Measurements from ENCODE around the gene FBLL1. TPM values are rescaled to one million over a fixed set of nuclear protein-coding genes. Genes with fewer than 3 reads are reported as not detected.

The FBLL1 gene
- polyA plus RNA-seq, 1 of the 3 experiments (the other 2 are of a cell fraction), result 4.4 TPM

DNA sequence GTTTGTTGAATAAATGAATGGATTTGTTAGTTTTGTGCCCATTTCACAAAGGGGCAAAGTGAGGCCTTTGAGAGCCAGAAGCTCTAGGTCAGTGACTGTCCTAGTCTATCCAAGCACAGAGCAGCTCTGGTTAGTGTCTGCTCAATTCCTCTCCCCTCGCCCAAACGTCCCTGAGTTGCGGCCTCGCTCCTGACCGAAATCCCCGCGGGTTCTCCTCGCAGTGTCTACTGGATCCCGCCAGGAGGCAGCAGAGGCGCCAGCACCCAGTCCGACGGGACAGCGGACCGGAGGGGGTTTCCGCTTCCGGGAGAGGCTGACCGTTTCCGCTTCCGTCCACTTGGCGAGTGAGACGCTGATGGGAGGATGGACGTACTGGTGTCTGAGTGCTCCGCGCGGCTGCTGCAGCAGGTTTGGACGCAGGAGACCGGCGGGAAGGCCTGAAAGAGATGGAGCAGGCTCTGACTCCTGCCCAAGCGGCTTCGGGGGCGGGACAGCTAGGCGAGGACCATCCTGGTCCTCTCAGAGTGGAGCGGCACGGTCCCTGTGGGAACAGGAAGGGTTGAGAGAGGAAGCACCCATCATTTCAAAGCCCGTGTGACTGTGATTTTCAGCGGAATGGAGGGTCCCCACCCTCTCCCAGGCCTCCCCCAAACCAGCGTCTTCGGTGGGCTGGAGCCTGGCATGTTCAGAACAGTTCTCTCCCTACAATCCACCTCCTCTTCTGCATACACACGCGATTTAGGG, 42.8 kb upstream of the FBLL1 start, which contains the start of gene RARS1:
Gene RARS1 (plus strand): TSS at position 336 of the 744 bp plus-strand sequence. CDS start 28 bp downstream, at position 364.
- peaks cover 27 to 42% of the 10 kb centered on the region in 2 experiments for H3K36me3 ChIP-seq (replicated peaks in 1 of 2; ENCODE audit: control insufficient read depth in 1 of 2, insufficient read depth in 2 of 2, low read length in 1 of 2)
- H3K4me2 ChIP-seq, result peak within 1 kb of the TSS; percentile 83
- H4K20me1 ChIP-seq (ENCODE audit: insufficient read depth), result peaks cover 7% of the 10 kb centered on the region
- H3K27ac ChIP-seq (ENCODE audit: low read depth in 2 of 2, low read length in 1 of 2), result peak within 1 kb of the TSS; percentile 83 to 90
- H3K4me3 ChIP-seq (ENCODE audit: low read depth in 2 of 2, low read length in 1 of 2), result peak within 1 kb of the TSS; percentile 86 to 98
- H3K79me2 ChIP-seq (ENCODE audit: insufficient read depth), result peaks cover 50% of the 10 kb centered on the region
- H3K9me2 ChIP-seq, result no peaks in the 10 kb centered on the region
- no peaks in the 10 kb centered on the region for H3K27me3 ChIP-seq (ENCODE audit: insufficient read depth)
- peaks cover 3% of the 10 kb centered on the region for H3F3A ChIP-seq (replicated peaks; ENCODE audit: insufficient read depth)
- no peaks in the 10 kb centered on the region for H3K9me3 ChIP-seq
- TF ChIP-seq CHD2 (IDR thresholded peaks at IDR 0.05; ENCODE audit: low read length, partially characterized antibody), result peak; percentile 89
- peak; percentile 16; the same call in 1 of the 2 replicates for TF ChIP-seq RFX5 (IDR thresholded peaks at IDR 0.05; ENCODE audit: low read length)
- no peak for TF ChIP-seq RXRA (IDR thresholded peaks at IDR 0.05; ENCODE audit: borderline replicate concordance, low read depth)
- peak; percentile 84; the same call in 1 of the 2 replicates for TF ChIP-seq SIN3A (IDR thresholded peaks at IDR 0.05; ENCODE audit: borderline replicate concordance, low read depth, low read length)
- no peak for TF ChIP-seq EP300 (IDR thresholded peaks at IDR 0.05; ENCODE audit: borderline replicate concordance in 1 of 2, low read depth in 1 of 2, low read length in 1 of 2)
- TF ChIP-seq TAF1 (IDR thresholded peaks at IDR 0.05; ENCODE audit: borderline replicate concordance, low read depth, low read length), result peak; percentile 91
- peak; percentile 84 for TF ChIP-seq ELF1 (IDR thresholded peaks at IDR 0.05)
- TF ChIP-seq FOSL2 (IDR thresholded peaks at IDR 0.05; ENCODE audit: borderline replicate concordance, low read depth), result no peak
- peak; percentile 99 for TF ChIP-seq POLR2AphosphoS5 (IDR thresholded peaks at IDR 0.05; ENCODE audit: low read depth, low read length)
- TF ChIP-seq SMC3 (IDR thresholded peaks at IDR 0.05; ENCODE audit: low read depth, low read length), result peak; percentile 83
- peak; percentile 67 for TF ChIP-seq RCOR1 (IDR thresholded peaks at IDR 0.05; ENCODE audit: low read length)
- TF ChIP-seq FOXJ3 (CRISPR knock-in tag; IDR thresholded peaks at IDR 0.05), result 0 out of 2 replicates have a peak, but pooled peaks have one; percentile 18
- peak; percentile 33; the same call in 1 of the 2 replicates for TF ChIP-seq YY1 (IDR thresholded peaks at IDR 0.05; ENCODE audit: low read depth)
- TF ChIP-seq, protein P1, sequence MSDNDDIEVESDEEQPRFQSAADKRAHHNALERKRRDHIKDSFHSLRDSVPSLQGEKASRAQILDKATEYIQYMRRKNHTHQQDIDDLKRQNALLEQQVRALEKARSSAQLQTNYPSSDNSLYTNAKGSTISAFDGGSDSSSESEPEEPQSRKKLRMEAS (IDR thresholded peaks at IDR 0.05; ENCODE audit: low read depth), result peak; percentile 90
- TF ChIP-seq MXI1 (IDR thresholded peaks at IDR 0.05; ENCODE audit: low read depth, low read length), result peak; percentile 66; the same call in 1 of the 2 replicates
- TF ChIP-seq GABPA (IDR thresholded peaks at IDR 0.05; ENCODE audit: low read depth), result peak; percentile 100
- TF ChIP-seq, protein P2, sequence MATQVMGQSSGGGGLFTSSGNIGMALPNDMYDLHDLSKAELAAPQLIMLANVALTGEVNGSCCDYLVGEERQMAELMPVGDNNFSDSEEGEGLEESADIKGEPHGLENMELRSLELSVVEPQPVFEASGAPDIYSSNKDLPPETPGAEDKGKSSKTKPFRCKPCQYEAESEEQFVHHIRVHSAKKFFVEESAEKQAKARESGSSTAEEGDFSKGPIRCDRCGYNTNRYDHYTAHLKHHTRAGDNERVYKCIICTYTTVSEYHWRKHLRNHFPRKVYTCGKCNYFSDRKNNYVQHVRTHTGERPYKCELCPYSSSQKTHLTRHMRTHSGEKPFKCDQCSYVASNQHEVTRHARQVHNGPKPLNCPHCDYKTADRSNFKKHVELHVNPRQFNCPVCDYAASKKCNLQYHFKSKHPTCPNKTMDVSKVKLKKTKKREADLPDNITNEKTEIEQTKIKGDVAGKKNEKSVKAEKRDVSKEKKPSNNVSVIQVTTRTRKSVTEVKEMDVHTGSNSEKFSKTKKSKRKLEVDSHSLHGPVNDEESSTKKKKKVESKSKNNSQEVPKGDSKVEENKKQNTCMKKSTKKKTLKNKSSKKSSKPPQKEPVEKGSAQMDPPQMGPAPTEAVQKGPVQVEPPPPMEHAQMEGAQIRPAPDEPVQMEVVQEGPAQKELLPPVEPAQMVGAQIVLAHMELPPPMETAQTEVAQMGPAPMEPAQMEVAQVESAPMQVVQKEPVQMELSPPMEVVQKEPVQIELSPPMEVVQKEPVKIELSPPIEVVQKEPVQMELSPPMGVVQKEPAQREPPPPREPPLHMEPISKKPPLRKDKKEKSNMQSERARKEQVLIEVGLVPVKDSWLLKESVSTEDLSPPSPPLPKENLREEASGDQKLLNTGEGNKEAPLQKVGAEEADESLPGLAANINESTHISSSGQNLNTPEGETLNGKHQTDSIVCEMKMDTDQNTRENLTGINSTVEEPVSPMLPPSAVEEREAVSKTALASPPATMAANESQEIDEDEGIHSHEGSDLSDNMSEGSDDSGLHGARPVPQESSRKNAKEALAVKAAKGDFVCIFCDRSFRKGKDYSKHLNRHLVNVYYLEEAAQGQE (IDR thresholded peaks at IDR 0.05; ENCODE audit: low read depth, low read length), result peak; percentile 84
- no peak for TF ChIP-seq GATA2 (CRISPR knock-in tag; IDR thresholded peaks at IDR 0.05)
- TF ChIP-seq RAD21 (IDR thresholded peaks at IDR 0.05; ENCODE audit: low read length), result peak; percentile 72
- TF ChIP-seq, protein P3, sequence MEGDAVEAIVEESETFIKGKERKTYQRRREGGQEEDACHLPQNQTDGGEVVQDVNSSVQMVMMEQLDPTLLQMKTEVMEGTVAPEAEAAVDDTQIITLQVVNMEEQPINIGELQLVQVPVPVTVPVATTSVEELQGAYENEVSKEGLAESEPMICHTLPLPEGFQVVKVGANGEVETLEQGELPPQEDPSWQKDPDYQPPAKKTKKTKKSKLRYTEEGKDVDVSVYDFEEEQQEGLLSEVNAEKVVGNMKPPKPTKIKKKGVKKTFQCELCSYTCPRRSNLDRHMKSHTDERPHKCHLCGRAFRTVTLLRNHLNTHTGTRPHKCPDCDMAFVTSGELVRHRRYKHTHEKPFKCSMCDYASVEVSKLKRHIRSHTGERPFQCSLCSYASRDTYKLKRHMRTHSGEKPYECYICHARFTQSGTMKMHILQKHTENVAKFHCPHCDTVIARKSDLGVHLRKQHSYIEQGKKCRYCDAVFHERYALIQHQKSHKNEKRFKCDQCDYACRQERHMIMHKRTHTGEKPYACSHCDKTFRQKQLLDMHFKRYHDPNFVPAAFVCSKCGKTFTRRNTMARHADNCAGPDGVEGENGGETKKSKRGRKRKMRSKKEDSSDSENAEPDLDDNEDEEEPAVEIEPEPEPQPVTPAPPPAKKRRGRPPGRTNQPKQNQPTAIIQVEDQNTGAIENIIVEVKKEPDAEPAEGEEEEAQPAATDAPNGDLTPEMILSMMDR (IDR thresholded peaks at IDR 0.05), result peak; percentile 90
- TF ChIP-seq, protein P4, sequence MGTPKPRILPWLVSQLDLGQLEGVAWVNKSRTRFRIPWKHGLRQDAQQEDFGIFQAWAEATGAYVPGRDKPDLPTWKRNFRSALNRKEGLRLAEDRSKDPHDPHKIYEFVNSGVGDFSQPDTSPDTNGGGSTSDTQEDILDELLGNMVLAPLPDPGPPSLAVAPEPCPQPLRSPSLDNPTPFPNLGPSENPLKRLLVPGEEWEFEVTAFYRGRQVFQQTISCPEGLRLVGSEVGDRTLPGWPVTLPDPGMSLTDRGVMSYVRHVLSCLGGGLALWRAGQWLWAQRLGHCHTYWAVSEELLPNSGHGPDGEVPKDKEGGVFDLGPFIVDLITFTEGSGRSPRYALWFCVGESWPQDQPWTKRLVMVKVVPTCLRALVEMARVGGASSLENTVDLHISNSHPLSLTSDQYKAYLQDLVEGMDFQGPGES (IDR thresholded peaks at IDR 0.05; ENCODE audit: low read depth, low read length), result no peak
- ChIA-PET CTCF (interaction anchor here (0.5 to 4.5 kb wide), 21 partner anchors 9 to 461 kb away, joined by 3 to 27 read pairs (median 3); no protein-coding TSS in a partner anchor), POLR2A (interaction anchor here (0.7 to 1.2 kb wide), 4 partner anchors 93 to 1097 kb away, joined by 3 read pairs; partner anchors contain the start of genes PANK3 and SPDL1)
- peaks cover 0 to 7% of the 10 kb centered on the region in 2 experiments; a peak in 2 of 4 replicates for H3K4me1 ChIP-seq (ENCODE audit: control insufficient read depth in 1 of 2, insufficient read depth in 2 of 2, low read depth in 1 of 2, low read length in 1 of 2)
- H2AFZ ChIP-seq (ENCODE audit: low read depth), result peak within 1 kb of the TSS; percentile 98
- DNase-seq, result peak; percentile 95
- peak within 1 kb of the TSS; percentile 95 for H3K9ac ChIP-seq
- WGBS (ENCODE audit: low lambda C conversion rate), result 1% methylated on average over 29 of the region's 40 CpGs

Data from SK-N-SH (cell line).